Inflammatory macrophage (primary cell): ENCODE measurements around the gene LACTBL1.

Source experiments
- DNase-seq, 2 donors: peaks; one replicate each; pipeline ENCODE4 v3.0.0-alpha.2; 2020 to 2022

LACTBL1 gene

GRCh38 chr1:22910286-22910685 lies 62.4 kb downstream of the LACTBL1 start:
- DNase-seq: no peak

GRCh38 chr1:22908880-22909426 lies 63.7 kb downstream of the LACTBL1 start:
- DNase-seq: no peak

GRCh38 chr1:22907528-22907927 lies 65.1 kb downstream of the LACTBL1 start:
- no peak for DNase-seq

DNA sequence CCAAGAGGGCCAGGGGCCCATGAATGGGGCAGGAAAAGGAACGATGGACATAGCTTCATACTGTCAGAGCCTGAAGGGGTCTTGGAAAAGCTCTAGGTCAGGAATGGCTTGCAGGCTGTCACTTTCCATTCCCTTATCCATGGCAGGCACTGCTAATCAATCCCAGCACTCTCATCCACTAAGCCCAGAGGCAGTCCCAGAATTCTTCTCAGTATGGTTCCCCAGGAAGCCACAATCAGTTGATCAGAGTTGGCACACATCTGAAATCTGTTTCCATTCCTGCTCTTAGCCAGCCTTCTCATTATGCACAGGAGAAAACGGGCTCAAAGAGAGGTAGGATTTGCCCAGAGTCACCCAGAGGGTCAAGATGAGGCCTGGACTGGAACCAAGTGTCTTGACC lies 65.7 kb downstream of the LACTBL1 start:
- DNase-seq: no peak

DNA sequence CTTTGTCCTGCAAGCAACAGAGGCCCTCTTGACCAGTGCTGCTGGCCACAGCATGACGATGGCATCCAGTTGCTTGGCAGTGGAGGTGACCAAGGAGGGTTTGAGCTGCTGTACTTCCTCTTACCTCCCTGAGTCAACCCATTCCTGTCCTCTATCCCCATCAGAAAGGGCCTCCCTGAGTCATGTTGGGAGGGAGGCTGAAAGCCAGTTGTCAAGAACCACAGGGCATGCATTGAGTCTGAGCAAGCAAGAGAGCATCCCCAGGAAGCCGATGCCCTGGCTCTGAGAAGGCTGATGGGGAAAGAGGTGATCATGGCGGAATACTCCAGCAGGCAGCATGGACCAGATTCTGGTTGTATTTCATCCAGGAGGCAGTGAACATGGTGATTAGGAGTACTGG lies 69.6 kb downstream of the LACTBL1 start:
- no peak for DNase-seq
